Thoracic aorta (tissue), 2 donors: ENCODE results near the gene LRP1-AS. TPM values are rescaled to one million over a fixed set of nuclear protein-coding genes. Genes with fewer than 3 reads are reported as not detected.

Experiments
- ATAC-seq: fragments of 150-250 bp; one replicate; pipeline ENCODE4 v1.8.0; 2017; ENCODE audit warnings: low read depth; ENCODE audit not compliant: insufficient number of reproducible peaks, low FRiP score
- DNase-seq: peaks from one replicate; pipeline ENCODE4 v3.0.0-alpha.2; 2020; ENCODE audit warnings: low spot score
- H3K27ac ChIP-seq, 2 donors: fragments of 200-600 bp; sonication (generic); 1 replicate in 1 of 2; 2 replicates in 1 of 2; pipeline ENCODE4 v1.5.1; 2016; ENCODE audit warnings: mild to moderate bottlenecking in 2 of 2, moderate library complexity in 2 of 2
- H3K27me3 ChIP-seq: fragments of 200-600 bp; sonication (generic); replicated peaks from 2 replicates; pipeline ENCODE4 v1.6.0; 2016; ENCODE audit warnings: mild to moderate bottlenecking; ENCODE audit not compliant: insufficient read depth
- H3K36me3 ChIP-seq: fragments of 200-600 bp; sonication (generic); one replicate; pipeline ENCODE4 v1.5.1; 2016
- H3K4me1 ChIP-seq, 2 donors: fragments of 200-600 bp; sonication (generic); 1 replicate in 1 of 2; 2 replicates in 1 of 2; pipeline versions ENCODE4 v1.5.1 to v1.6.0; 2016; ENCODE audit warnings: low read depth in 2 of 2, mild to moderate bottlenecking in 1 of 2; ENCODE audit not compliant: control insufficient read depth in 1 of 2
- H3K4me3 ChIP-seq: fragments of 200-600 bp; sonication (generic); 2 replicates; pipeline ENCODE4 v1.5.1; 2016; ENCODE audit warnings: mild to moderate bottlenecking
- H3K9me3 ChIP-seq: fragments of 200-600 bp; sonication (generic); 2 replicates; pipeline ENCODE4 v1.5.1; 2016
- CTCF ChIP-seq: fragments of 200-600 bp; sonication (generic); IDR thresholded peaks from one replicate; pipeline ENCODE4 v1.5.1; 2019; ENCODE audit warnings: antibody characterized with exemption
- total RNA-seq, 2 donors: library from RNA; depleted of rRNA; stranded (reverse); fragments of >200 nt; gene quantifications; one replicate each; pipeline versions ENCODE4 v1.1.0 to v1.2.3, GENCODE V29; 2016

The LRP1-AS gene
- total RNA-seq, 2 donors from 2014 or later: not detected

GRCh38 chr12:57160741-57161140 is 13.3 kb upstream of the LRP1-AS start:
- H3K9me3 ChIP-seq: no peaks in the 10 kb centered on the region
- H3K4me1 ChIP-seq: peaks cover 16 to 26% of the 10 kb centered on the region in 2 donors
- ATAC-seq (no peak), DNase-seq (no peak)
- TF ChIP-seq CTCF: no peak
- H3K27ac ChIP-seq: no peak overlapping the region
- H3K27me3 ChIP-seq: no peaks in the 10 kb centered on the region
- peaks cover 80% of the 10 kb centered on the region for H3K36me3 ChIP-seq
- no peak overlapping the region for H3K4me3 ChIP-seq

GRCh38 chr12:57160040-57160439 is 12.6 kb upstream of the LRP1-AS start:
- Histone ChIP-seq H3K36me3 (peaks cover 85% of the 10 kb centered on the region), H3K4me1 (peaks cover 16 to 26% of the 10 kb centered on the region in 2 donors), H3K27me3 (no peaks in the 10 kb centered on the region), H3K27ac (peak overlapping the region; percentile 23 to 45), H3K9me3 (no peaks in the 10 kb centered on the region), H3K4me3 (no peak overlapping the region)
- ATAC-seq (no peak), DNase-seq (no peak)
- no peak for TF ChIP-seq CTCF

- Histone ChIP-seq H3K36me3 (peaks cover 86% of the 10 kb centered on the region), H3K4me3 (no peak overlapping the region), H3K4me1 (peaks cover 16 to 26% of the 10 kb centered on the region in 2 donors), H3K27me3 (no peaks in the 10 kb centered on the region), H3K9me3 (no peaks in the 10 kb centered on the region), H3K27ac (peak overlapping the region; percentile 23 to 45)
- ATAC-seq (no peak), DNase-seq (no peak)
- TF ChIP-seq CTCF: no peak
These were observed 11.9 kb upstream of the LRP1-AS start for GRCh38 chr12:57159311-57159710.

GRCh38 chr12:57158665-57159064 is 11.2 kb upstream of the LRP1-AS start:
- no peaks in the 10 kb centered on the region for H3K9me3 ChIP-seq
- DNase-seq (no peak), ATAC-seq (no peak)
- peak overlapping the region; percentile 6 to 44 for H3K27ac ChIP-seq
- peaks cover 18 to 29% of the 10 kb centered on the region in 2 donors for H3K4me1 ChIP-seq
- no peaks in the 10 kb centered on the region for H3K27me3 ChIP-seq
- H3K36me3 ChIP-seq: peaks cover 89% of the 10 kb centered on the region
- no peak overlapping the region for H3K4me3 ChIP-seq
- TF ChIP-seq CTCF: no peak

GRCh38 chr12:57158186-57158585 is 10.8 kb upstream of the LRP1-AS start:
- ATAC-seq: no peak
- Histone ChIP-seq H3K36me3 (peaks cover 88% of the 10 kb centered on the region), H3K9me3 (no peaks in the 10 kb centered on the region), H3K4me3 (no peak overlapping the region), H3K4me1 (peaks cover 22 to 33% of the 10 kb centered on the region in 2 donors), H3K27me3 (no peaks in the 10 kb centered on the region), H3K27ac (peak overlapping the region; percentile 6 to 44)
- TF ChIP-seq CTCF: no peak
- no peak for DNase-seq
